Measurements from ENCODE around the gene RPTOR. TPM values are rescaled to one million over a fixed set of nuclear protein-coding genes. Genes with fewer than 3 reads are reported as not detected.
"Not testable (repeated sequence)": the region's sequence is repeated elsewhere in the genome, so short reads cannot be mapped to it uniquely, and the experiment has no call there.

Gene RPTOR
- total RNA-seq, 1 donor, result 29.8 TPM

DNA sequence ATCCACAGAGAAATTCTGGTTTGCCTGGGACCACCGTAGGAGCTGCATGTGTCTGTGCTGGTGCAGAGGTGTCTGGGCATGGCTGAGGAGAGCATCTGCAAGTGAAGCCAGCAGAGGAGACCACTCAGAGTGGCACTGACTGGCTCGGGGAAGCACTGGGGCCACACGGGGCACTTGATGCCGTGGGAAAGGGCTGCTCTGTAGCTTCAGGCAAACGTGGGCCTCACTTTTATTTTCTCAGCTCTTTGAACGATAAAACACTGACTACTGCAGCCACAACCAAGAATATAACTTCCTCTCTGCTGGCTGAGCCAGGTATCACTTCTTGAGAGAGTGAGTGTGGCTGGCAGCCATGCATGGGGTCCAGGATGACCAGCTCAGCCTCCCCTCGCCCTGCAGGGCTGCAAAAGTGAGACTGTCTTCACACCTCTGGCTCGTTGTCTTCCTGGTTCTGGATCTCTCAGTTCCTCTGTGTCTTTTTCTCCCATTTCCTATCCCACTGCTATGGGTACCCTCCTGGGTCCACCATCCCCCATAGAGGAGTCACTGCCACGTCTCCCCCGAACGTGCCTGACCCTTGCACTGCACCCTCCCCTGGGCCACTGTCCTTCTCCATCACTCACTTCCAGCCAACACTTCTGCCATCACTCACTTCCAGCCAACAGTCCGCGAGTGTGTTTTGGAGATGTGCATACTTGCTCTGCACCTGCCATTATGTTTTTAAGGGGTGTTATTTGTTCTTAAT lies 245.6 kb downstream of the RPTOR start:
- Histone ChIP-seq H3K27me3 (ENCODE audit: insufficient read depth, low read length) (no peaks in the 10 kb centered on the region), H3K9me3 (ENCODE audit: low read depth, low read length) (no peaks in the 10 kb centered on the region), H3K4me3 (ENCODE audit: low read length) (no peak overlapping the region), H3K4me1 (ENCODE audit: insufficient read depth, low read length) (peaks cover 32% of the 10 kb centered on the region)

DNA sequence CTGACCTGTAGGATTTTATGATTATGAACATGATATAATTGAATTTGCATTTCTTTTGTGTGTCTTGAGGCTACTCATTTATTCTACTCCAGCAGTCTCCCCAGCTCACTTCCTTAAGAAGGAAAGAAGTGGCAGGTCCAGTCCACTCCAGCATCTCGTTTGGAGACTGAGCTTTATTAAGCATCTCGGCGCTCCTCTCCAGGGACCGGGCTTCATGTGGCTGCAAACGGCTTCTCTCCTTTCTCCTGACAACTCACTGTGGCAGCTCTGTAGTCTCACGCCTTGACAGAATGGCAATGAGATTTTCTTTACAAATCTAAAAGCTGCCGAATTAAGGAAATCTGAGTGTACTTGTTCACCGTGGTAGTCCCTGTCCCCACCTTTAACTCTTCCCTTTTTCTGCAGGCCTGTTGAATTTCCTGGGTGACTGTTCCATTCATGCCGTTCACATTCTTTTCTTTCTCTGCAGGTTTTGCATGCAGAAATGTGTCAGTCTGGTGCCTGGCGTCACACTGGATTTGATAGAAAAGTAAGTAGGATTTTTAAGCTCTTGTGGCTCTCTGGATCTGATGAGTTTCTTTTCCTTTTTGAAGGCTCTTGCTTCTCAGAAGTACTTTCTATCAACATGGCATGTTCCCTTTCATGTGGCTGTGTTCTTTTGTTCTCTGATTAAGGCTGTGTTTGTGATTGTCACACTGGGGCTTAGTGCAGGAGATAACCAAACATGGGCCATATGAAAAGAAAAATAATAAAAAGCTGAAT lies 246.5 kb downstream of the RPTOR start:
- no peak overlapping the region for H3K4me3 ChIP-seq (ENCODE audit: low read length)
- no peaks in the 10 kb centered on the region for H3K9me3 ChIP-seq (ENCODE audit: low read depth, low read length)
- no peaks in the 10 kb centered on the region for H3K27me3 ChIP-seq (ENCODE audit: insufficient read depth, low read length)
- peaks cover 32% of the 10 kb centered on the region for H3K4me1 ChIP-seq (ENCODE audit: insufficient read depth, low read length)

DNA sequence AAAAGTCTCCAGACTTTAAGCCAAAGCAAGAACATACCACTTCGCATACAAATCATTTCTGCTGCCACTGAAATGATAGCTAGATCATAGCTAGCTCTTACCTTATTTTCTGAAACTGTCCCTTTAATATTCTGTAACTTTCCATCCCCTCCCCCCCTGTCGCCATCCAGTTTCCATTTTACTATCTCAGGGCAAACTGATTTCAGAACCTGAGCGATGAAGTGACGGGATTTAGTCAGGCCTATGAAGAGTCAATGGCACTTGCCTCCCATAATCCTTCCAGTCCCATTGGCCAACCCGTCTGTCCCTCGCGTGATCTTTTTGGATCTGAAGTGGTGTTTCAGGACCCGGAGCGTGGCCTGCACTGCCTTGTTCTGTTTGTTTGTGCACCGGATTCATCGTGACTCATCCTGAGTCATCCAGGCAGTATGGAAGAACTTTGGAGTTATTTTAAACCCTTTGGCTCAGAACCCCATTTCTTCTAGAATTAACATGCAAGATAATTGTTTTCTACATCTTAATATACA lies 247.2 kb downstream of the RPTOR start:
- H3K4me1 ChIP-seq (ENCODE audit: insufficient read depth, low read length), result peaks cover 32% of the 10 kb centered on the region

DNA sequence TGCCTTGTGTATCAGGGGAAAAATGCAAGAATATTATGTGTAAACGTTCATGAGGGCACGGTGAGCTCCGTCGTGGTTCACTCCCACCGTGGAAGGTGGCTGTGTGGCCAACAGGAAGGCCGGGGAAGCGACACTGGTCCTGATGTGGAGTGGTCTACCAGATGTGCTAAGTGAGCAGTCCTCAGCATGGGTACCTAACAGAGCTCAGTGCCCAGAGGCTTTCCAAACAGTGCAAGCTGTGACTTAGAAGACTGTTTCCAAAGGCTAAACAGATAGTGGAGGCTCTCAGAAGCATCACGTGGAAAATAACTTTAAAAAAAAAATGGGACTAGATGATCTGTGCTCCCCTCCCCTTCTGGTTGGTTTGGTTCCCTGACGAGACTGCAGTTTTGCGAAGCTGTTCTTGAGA lies 247.7 kb downstream of the RPTOR start:
- Histone ChIP-seq H3K4me1 (ENCODE audit: insufficient read depth, low read length) (peaks cover 32% of the 10 kb centered on the region), H3K4me3 (ENCODE audit: low read length) (no peak overlapping the region)

More for the DNA sequence above, 247.2 kb downstream of the RPTOR start:
- no peaks in the 10 kb centered on the region for H3K27me3 ChIP-seq (ENCODE audit: insufficient read depth, low read length)
- no peaks in the 10 kb centered on the region for H3K9me3 ChIP-seq (ENCODE audit: low read depth, low read length)
- no peak overlapping the region for H3K4me3 ChIP-seq (ENCODE audit: low read length)

DNA sequence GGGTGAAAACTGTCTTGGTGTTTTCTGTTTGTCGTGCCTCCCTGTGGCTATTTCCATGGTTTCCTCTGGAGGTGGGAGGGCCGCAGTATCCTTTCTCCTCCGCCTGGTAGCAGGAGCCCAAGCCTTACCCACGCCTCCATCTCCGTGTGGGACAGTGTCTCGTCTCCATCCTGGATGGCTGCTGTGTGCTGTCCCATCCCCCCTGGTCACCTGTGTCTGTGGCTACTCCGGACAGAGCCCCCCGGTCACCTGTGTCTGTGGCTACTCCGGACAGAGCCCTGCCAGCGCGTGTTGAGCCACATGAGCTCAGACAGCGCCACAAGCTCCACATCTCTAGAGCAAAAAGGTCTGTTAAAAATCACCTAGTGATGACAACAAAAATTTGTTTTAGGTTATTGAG lies 248.8 kb downstream of the RPTOR start:
- Histone ChIP-seq H3K4me3 (ENCODE audit: low read length) (no peak overlapping the region), H3K27me3 (ENCODE audit: insufficient read depth, low read length) (no peaks in the 10 kb centered on the region), H3K9me3 (ENCODE audit: low read depth, low read length) (no peaks in the 10 kb centered on the region), H3K4me1 (ENCODE audit: insufficient read depth, low read length) (peaks cover 32% of the 10 kb centered on the region)

More for the DNA sequence above, 247.7 kb downstream of the RPTOR start:
- Histone ChIP-seq H3K27me3 (ENCODE audit: insufficient read depth, low read length) (no peaks in the 10 kb centered on the region), H3K9me3 (ENCODE audit: low read depth, low read length) (no peaks in the 10 kb centered on the region)

DNA sequence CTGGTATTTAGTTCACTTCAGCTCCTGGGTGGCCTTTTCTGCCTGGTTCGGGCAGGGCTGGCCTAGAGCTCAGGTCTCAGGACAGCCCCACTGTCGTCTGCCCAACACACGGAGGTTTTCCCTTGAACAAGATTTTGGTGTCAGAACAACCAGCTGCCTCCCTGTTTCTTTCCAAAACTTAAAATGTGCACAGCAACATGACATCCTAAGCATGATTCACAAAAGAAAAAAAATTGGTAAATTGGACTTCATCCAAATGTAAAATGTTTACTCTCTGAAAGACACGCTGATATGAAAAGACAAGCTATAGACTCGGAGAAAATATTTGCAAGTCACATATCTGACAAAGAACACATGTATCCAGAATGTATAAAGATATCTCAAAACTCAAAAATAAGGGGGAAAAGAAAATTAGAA lies 249.2 kb downstream of the RPTOR start:
- no peaks in the 10 kb centered on the region for H3K27me3 ChIP-seq (ENCODE audit: insufficient read depth, low read length)
- peaks cover 32% of the 10 kb centered on the region for H3K4me1 ChIP-seq (ENCODE audit: insufficient read depth, low read length)
- no peaks in the 10 kb centered on the region for H3K9me3 ChIP-seq (ENCODE audit: low read depth, low read length)
- no peak overlapping the region for H3K4me3 ChIP-seq (ENCODE audit: low read length)

DNA sequence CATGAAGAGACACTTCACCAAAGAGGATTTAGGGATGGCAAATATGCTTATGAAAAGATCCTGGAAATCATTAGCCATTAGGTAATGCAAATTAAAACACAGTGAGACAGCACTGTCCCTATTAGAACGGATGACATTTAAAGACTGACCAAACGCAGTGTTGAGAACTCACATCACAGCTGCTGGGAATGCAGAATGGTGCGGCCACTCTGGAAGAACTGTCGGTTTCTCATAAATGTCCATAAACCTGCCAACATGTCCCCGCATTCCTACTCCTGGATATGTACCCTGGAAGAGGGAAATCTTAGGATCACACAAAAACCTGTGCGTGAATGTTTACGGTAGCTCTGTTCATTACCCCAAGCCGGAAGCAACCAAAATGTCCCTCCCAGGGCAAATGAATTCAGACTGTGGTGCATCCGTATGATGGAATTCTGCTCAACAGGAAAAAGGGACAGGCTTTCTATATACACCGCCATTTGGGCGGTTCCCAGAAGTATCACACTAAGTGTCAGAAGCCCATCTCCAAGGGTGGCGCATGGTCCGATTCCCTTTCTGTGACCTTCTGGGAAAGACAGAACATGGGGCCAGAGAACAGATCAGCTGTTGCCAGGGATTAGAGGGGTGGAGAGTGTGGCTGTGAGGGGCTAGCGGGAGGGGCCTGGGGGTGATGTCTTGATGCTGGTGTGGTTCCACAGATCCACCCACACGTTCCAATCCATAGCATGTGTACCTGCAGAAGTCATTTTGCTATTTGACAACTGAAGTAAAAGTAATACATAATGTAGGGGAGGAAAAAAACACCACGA lies 249.8 kb downstream of the RPTOR start:
- H3K9me3 ChIP-seq (ENCODE audit: low read depth, low read length), result no peaks in the 10 kb centered on the region
- H3K27me3 ChIP-seq (ENCODE audit: insufficient read depth, low read length), result no peaks in the 10 kb centered on the region
- H3K4me1 ChIP-seq (ENCODE audit: insufficient read depth, low read length), result peaks cover 27% of the 10 kb centered on the region
- no peak overlapping the region for H3K4me3 ChIP-seq (ENCODE audit: low read length)

DNA sequence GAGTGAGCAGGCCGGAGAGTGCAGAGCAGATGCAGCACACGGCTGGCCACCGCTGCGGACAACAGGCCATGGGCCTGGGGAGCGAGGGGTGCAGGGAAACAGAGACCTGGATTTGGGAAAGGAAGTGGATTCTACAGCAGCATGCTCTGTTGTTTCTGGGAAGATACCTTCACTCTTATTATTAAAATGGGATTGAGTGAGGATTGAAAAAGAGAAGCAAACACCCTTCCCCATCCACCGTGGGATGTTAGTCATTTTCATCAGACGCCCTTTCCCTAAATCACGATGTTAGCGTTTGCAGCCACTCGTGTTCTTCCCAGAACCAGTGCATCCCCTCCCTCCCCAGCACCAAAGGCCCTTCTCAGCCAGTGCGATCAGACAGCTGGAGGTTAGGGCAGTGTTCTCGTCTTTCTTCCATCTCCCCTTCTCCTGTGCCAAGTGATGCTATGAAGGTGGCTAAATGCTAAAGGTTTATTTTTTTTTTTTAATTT lies 250.5 kb downstream of the RPTOR start:
- Histone ChIP-seq H3K4me3 (ENCODE audit: low read length) (no peak overlapping the region), H3K9me3 (ENCODE audit: low read depth, low read length) (no peaks in the 10 kb centered on the region), H3K4me1 (ENCODE audit: insufficient read depth, low read length) (peaks cover 21% of the 10 kb centered on the region), H3K27me3 (ENCODE audit: insufficient read depth, low read length) (no peaks in the 10 kb centered on the region)

DNA sequence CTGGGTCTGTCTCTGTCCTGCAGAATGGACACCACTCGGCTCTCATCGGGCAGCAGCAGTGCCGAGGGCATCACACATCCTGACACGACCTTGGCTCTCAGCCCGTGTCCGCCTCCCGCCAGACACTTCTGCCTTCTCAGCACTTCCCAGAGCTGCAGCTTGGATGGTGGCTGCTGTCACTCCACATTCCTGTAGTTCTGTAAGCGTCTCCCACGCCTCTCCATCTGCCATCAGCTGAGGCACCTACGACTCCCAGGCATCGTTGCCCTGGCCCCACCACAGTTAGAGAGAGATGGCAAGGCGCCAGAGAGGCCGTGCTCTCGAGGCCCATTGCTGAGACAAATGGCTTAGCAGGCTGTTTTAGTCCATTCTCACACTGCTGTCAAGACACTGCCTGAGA lies 251.1 kb downstream of the RPTOR start:
- Histone ChIP-seq H3K4me1 (ENCODE audit: insufficient read depth, low read length) (peaks cover 15% of the 10 kb centered on the region), H3K27me3 (ENCODE audit: insufficient read depth, low read length) (no peaks in the 10 kb centered on the region), H3K4me3 (ENCODE audit: low read length) (no peak overlapping the region), H3K9me3 (ENCODE audit: low read depth, low read length) (no peaks in the 10 kb centered on the region)

DNA sequence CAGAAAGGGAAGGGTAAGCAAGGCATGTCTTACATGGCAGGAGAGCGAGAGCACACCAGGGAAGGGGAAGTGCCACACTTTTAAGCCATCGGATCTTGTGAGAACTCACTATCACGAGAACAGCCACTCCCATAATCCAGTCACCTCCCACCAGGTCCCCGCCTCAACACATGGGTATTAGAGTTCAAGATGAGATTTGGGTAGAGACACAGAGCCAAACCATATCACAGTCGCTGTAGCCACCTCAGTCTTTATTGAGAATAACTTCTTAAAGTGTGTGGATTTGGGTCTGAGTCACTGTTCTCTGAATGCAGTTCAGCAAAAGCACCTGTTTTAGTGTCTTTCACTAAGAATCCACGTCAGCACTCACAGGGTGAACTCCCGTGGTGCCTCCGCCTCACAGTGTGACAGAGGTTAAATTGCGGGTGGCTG lies 251.8 kb downstream of the RPTOR start:
- Histone ChIP-seq H3K27me3 (ENCODE audit: insufficient read depth, low read length) (no peaks in the 10 kb centered on the region), H3K9me3 (ENCODE audit: low read depth, low read length) (no peaks in the 10 kb centered on the region), H3K4me3 (ENCODE audit: low read length) (no peak overlapping the region), H3K4me1 (ENCODE audit: insufficient read depth, low read length) (peaks cover 9% of the 10 kb centered on the region)

DNA sequence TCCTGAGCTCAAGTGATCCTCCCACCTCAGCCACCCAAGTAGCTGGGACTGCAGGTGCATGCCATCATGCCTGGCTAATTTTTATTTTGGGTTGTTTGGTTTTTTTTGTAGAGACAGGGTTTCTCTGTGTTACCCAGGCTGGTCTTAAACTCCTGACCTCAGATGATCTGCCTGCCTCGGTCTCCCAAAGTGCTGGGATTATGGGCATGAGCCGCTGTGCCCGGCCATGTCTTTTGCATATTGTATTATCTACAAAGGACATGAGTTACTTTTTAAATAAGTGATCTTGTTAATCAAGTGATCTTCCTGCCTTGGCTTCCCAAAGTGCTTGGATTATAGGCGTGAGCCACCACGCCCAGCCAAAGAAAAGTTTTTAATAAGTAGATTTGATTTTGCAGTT lies 252.6 kb downstream of the RPTOR start:
- H3K4me1 ChIP-seq (ENCODE audit: insufficient read depth, low read length); H3K9me3 ChIP-seq (ENCODE audit: low read depth, low read length); H3K4me3 ChIP-seq (ENCODE audit: low read length); H3K27me3 ChIP-seq (ENCODE audit: insufficient read depth, low read length): not testable (repeated sequence)

DNA sequence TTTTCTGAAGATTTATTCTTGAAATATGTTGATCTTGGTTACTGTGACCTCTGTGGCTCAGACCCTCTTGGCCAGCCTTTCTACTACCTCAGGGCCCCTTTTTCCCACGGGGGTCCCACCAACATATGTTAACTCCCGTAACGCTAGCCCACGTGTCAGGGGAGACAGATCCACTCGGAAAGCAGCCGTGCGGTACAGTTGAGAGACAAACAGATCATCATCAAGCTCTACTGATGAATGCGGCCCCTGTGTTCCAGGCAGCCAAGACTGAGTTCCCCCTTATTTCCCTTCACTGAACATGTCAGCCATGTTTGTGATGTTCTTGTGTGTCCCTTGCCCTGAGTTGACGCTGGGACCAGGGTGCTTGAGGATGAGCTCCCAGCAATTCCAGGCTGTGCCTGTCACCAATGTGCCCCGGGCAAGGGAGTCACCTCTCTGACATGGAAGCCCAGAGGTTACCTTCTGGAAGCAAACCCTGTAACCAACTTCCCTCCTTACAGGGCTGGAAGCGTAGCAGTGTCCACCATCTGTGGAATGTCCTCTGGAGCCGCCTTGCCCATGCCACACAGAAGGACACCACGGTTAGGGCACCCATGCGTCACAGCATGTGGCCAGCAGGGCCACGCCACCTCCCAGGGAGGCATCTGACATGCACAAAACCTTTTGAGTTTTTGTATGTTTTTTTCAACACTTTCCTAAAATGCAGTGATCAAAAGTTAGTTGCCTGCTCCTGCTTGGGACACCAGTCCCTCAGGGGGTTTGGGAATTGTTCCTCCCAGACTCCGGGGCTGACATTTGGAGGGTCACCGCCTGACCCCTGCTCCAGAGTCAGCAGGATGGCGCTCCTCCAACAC lies 253.3 kb downstream of the RPTOR start:
- Histone ChIP-seq H3K4me1 (ENCODE audit: insufficient read depth, low read length) (no peaks in the 10 kb centered on the region), H3K9me3 (ENCODE audit: low read depth, low read length) (no peaks in the 10 kb centered on the region), H3K27me3 (ENCODE audit: insufficient read depth, low read length) (no peaks in the 10 kb centered on the region), H3K4me3 (ENCODE audit: low read length) (no peak overlapping the region)

DNA sequence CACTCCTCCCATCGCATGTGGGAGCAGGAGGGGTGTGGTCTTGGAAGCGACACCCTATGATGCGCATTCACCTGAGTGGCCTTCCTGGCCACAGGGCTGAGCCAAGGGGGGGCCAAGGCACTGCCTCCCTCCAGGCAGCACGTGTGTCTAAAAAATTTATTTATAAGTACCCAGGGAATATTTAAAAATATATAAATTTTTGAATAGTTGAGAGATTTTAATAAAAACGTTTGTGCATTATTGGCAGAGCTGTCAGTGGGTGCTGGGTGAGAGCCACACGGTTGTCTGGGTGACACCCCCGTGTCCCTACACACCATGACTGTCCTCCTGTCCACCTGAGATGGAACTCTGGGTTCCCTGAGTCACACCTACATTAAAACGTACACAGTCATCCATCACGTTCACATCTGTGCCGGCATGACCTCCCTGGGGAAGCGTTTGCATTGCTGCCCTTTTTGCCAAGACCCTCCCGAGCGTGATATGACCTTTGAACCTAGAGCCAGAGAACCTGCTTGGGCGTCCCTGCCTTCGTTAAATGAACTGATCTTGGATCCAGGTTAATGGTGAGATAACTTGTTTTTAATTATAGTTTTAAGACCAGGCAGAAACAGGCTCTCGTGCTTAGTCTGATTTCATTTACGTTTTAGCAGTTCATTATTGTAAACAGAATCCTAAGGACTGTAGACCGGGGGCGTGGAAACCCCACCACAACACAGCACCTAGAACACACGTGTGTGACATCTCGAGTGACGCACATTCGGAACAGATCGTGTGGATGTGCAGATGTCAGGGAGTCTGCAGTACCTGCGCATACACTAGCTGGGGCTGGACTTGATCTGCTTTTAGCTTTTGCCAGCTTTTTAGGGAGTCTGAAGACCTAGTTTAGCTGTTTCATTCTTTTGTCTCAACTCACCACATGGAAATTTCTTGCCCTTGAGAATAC lies 254.2 kb downstream of the RPTOR start:
- no peaks in the 10 kb centered on the region for H3K9me3 ChIP-seq (ENCODE audit: low read depth, low read length)
- H3K4me3 ChIP-seq (ENCODE audit: low read length), result no peak overlapping the region
- H3K27me3 ChIP-seq (ENCODE audit: insufficient read depth, low read length), result no peaks in the 10 kb centered on the region
- no peaks in the 10 kb centered on the region for H3K4me1 ChIP-seq (ENCODE audit: insufficient read depth, low read length)
